CD14-positive monocyte (primary cell): ENCODE data around the gene TUT1. TPM values are rescaled to one million over a fixed set of nuclear protein-coding genes. Genes with fewer than 3 reads are reported as not detected.
"Not testable (repeated sequence)": the region's sequence is repeated elsewhere in the genome, so short reads cannot be mapped to it uniquely, and the experiment has no call there.

ENCODE experiments used
- DNase-seq, 3 donors: peaks; one replicate each; pipeline ENCODE4 v3.0.0-alpha.2; 2011 to 2022
- H2AFZ ChIP-seq: 2 replicates; pipeline ENCODE4 v1.6.0; 2012; ENCODE audit warnings: mild to moderate bottlenecking, low read depth, low read length, inconsistent platforms; ENCODE audit not compliant: insufficient read depth, poor library complexity, severe bottlenecking
- H3K27ac ChIP-seq, 2 donors: 1 replicate in 1 of 2; 2 replicates in 1 of 2; pipeline ENCODE4 v1.5.1; 2012 to 2013; ENCODE audit warnings: low read length in 2 of 2, control low read depth in 1 of 2, inconsistent platforms in 1 of 2, low read depth in 1 of 2, mild to moderate bottlenecking in 1 of 2
- H3K27me3 ChIP-seq, 2 donors: one replicate each; pipeline versions ENCODE4 v1.6.0 to v1.6.1; 2011 to 2013; ENCODE audit warnings: low read length in 2 of 2; ENCODE audit not compliant: control insufficient read depth in 2 of 2, insufficient read depth in 2 of 2
- H3K36me3 ChIP-seq, 2 donors: replicated peaks in 1 of 2; 1 replicate in 1 of 2; 2 replicates in 1 of 2; pipeline versions ENCODE4 v1.5.1 to v1.6.1; 2012 to 2013; ENCODE audit warnings: low read length in 2 of 2, control low read depth in 1 of 2, inconsistent platforms in 1 of 2, mild to moderate bottlenecking in 1 of 2; ENCODE audit not compliant: insufficient read depth in 2 of 2, control insufficient read depth in 1 of 2
- H3K4me1 ChIP-seq, 2 donors: 1 replicate in 1 of 2; 2 replicates in 1 of 2; pipeline versions ENCODE4 v1.5.1 to v1.6.1; 2012 to 2013; ENCODE audit warnings: low read length in 2 of 2, control low read depth in 1 of 2, inconsistent platforms in 1 of 2, mild to moderate bottlenecking in 1 of 2, moderate library complexity in 1 of 2; ENCODE audit not compliant: insufficient read depth in 2 of 2, control insufficient read depth in 1 of 2
- H3K4me2 ChIP-seq: replicated peaks from 2 replicates; pipeline ENCODE3; 2012; ENCODE audit warnings: low read length, moderate library complexity, mild to moderate bottlenecking; ENCODE audit not compliant: poor library complexity, severe bottlenecking; ENCODE audit errors: extremely low read depth
- H3K4me3 ChIP-seq, 3 experiments: fragments of 200-600 bp in 1 of 3; sonication (generic) in 1 of 3; replicated peaks in 1 of 3; 1 replicate in 2 of 3; 2 replicates in 1 of 3; pipeline ENCODE4 v1.5.1; 2011 to 2013; ENCODE audit warnings: low read length in 3 of 3, mild to moderate bottlenecking in 3 of 3, control low read depth in 2 of 3, low read depth in 2 of 3, inconsistent platforms in 1 of 3, moderate library complexity in 1 of 3
- H3K79me2 ChIP-seq: 2 replicates; pipeline ENCODE4 v1.6.0; 2012; ENCODE audit warnings: mild to moderate bottlenecking, control low read depth, inconsistent platforms, low read length, moderate library complexity; ENCODE audit not compliant: insufficient read depth
- H3K9ac ChIP-seq: 2 replicates; pipeline ENCODE4 v1.6.0; 2017; ENCODE audit warnings: low read length, mild to moderate bottlenecking; ENCODE audit not compliant: insufficient read depth, poor library complexity, severe bottlenecking
- H3K9me3 ChIP-seq, 2 donors: replicated peaks in 1 of 2; 1 replicate in 1 of 2; 2 replicates in 1 of 2; pipeline versions ENCODE4 v1.5.1 to v1.6.1; 2012 to 2013; ENCODE audit warnings: low read length in 2 of 2, control low read depth in 1 of 2; ENCODE audit not compliant: control insufficient read depth in 1 of 2, insufficient read depth in 1 of 2
- H4K20me1 ChIP-seq: 2 replicates; pipeline ENCODE4 v1.6.0; 2012; ENCODE audit warnings: mild to moderate bottlenecking, low read length, control low read depth, moderate library complexity; ENCODE audit not compliant: insufficient read depth
- H3K27ac Mint-ChIP-seq, 7 donors: one replicate each; pipeline ENCODE4 v1.8.0; 2020; ENCODE audit warnings: mild to moderate bottlenecking in 7 of 7, mixed read lengths in 7 of 7, moderate library complexity in 6 of 7, inconsistent platforms in 2 of 7
- H3K27me3 Mint-ChIP-seq, 3 donors: one replicate each; pipeline ENCODE4 v1.8.0; 2021 to 2022; ENCODE audit warnings: low read depth in 3 of 3, mild to moderate bottlenecking in 3 of 3, mixed read lengths in 3 of 3, moderate library complexity in 3 of 3, inconsistent platforms in 1 of 3
- H3K36me3 Mint-ChIP-seq, 2 donors: one replicate each; pipeline ENCODE4 v1.8.0; 2020; ENCODE audit warnings: mixed read lengths in 2 of 2, inconsistent platforms in 1 of 2, mild to moderate bottlenecking in 1 of 2
- H3K4me1 Mint-ChIP-seq: one replicate; pipeline ENCODE4 v1.8.0; 2020; ENCODE audit warnings: mild to moderate bottlenecking, mixed read lengths
- H3K4me3 Mint-ChIP-seq, 2 donors: one replicate each; pipeline ENCODE4 v1.8.0; 2020; ENCODE audit warnings: mild to moderate bottlenecking in 2 of 2, mixed read lengths in 2 of 2, moderate library complexity in 1 of 2
- H3K9me3 Mint-ChIP-seq, 7 donors: one replicate each; pipeline ENCODE4 v1.8.0; 2020 to 2022; ENCODE audit warnings: mixed read lengths in 7 of 7, mild to moderate bottlenecking in 6 of 7, moderate library complexity in 6 of 7, inconsistent platforms in 2 of 7
- CTCF ChIP-seq: fragments of 200-600 bp; IDR thresholded peaks from one replicate; pipeline ENCODE4 v1.8.0; 2022; ENCODE audit warnings: antibody characterized with exemption, mild to moderate bottlenecking
- WGBS: methylation state at CpG from one replicate; pipeline ENCODE4 v1.1.5; 2013; ENCODE audit warnings: missing lambda C conversion rate; ENCODE audit not compliant: insufficient coverage; 5-methylcytosine and 5-hydroxymethylcytosine counted together
- intact Hi-C, 2 donors: fragments of 100-400 bp; cut with micrococcal nuclease; formaldehyde crosslinking; loops; one replicate each; pipeline versions ENCODE4 v1.15.0 to v1.15.1; 2023
- polyA plus RNA-seq, 3 donors: library from polyadenylated mRNA; depleted of rRNA in 1 of 3; unstranded in 2 of 3; stranded (reverse) in 1 of 3; fragments of 300-500 nt in 2 of 3; fragments of >200 nt in 1 of 3; fragmentation: Illumina TruSeq in 2 of 3; gene quantifications; 1 replicate in 2 of 3; 2 replicates in 1 of 3; pipeline ENCODE4 v1.2.3, GENCODE V29; 2012 to 2021

TUT1 gene
- polyA plus RNA-seq, 3 donors = 1.8 to 16.3 (median 2.1) TPM

GRCh38 chr11:62581735-62582134, 9.6 kb downstream of the TUT1 start:
- H3K4me3 ChIP-seq, H3K9me3 Mint-ChIP-seq, H4K20me1 ChIP-seq, intact Hi-C loops, DNase-seq, H3K4me1 Mint-ChIP-seq, H3K27me3 ChIP-seq, H3K9ac ChIP-seq, H3K4me3 Mint-ChIP-seq, H3K27me3 Mint-ChIP-seq, H3K9me3 ChIP-seq, H3K27ac ChIP-seq, H3K4me2 ChIP-seq, H3K4me1 ChIP-seq, H2AFZ ChIP-seq, H3K79me2 ChIP-seq, H3K27ac Mint-ChIP-seq: not testable (repeated sequence)
- H3K36me3 Mint-ChIP-seq = peaks cover 42 to 72% of the 10 kb centered on the region in 2 donors
- peaks cover 48 to 70% of the 10 kb centered on the region in 2 donors for H3K36me3 ChIP-seq
- 100% methylated on average over 3 of the region's 4 CpGs for WGBS

- no peak overlapping the region for H2AFZ ChIP-seq
- no peak overlapping the region for H3K9ac ChIP-seq
- H3K36me3 ChIP-seq = peaks cover 51 to 71% of the 10 kb centered on the region in 2 donors
- no peaks in the 10 kb centered on the region for H3K9me3 ChIP-seq
- H3K4me3 ChIP-seq = no peak overlapping the region
- H3K27me3 ChIP-seq = no peaks in the 10 kb centered on the region
- H4K20me1 ChIP-seq = no peaks in the 10 kb centered on the region
- no peak overlapping the region for H3K27ac ChIP-seq
- Mint-ChIP-seq H3K27ac (peak overlapping the region in 1 of 7 donors; percentile 3), H3K27me3 (no peaks in the 10 kb centered on the region), H3K4me3 (no peak overlapping the region), H3K4me1 (peaks cover 3% of the 10 kb centered on the region), H3K36me3 (peaks cover 45 to 74% of the 10 kb centered on the region in 2 donors), H3K9me3 (no peaks in the 10 kb centered on the region)
- H3K4me1 ChIP-seq = no peaks in the 10 kb centered on the region
- 98% methylated on average over 14 of the region's 18 CpGs for WGBS
- intact Hi-C loops = no loop called here
- peaks cover 6% of the 10 kb centered on the region for H3K79me2 ChIP-seq
- H3K4me2 ChIP-seq = no peak overlapping the region
- no peak for TF ChIP-seq CTCF
- DNase-seq = no peak
These were observed 10.2 kb downstream of the TUT1 start for GRCh38 chr11:62580959-62581715.
